Measurements from ENCODE around the gene CORO1C. TPM values are rescaled to one million over a fixed set of nuclear protein-coding genes. Genes with fewer than 3 reads are reported as not detected.

The CORO1C gene
- polyA plus RNA-seq, 2 of the 4 experiments (the other 2 are of a cell fraction) = 166 to 245 TPM

GRCh38 chr12:108610336-108610815 is 120.9 kb downstream of the CORO1C start (continued):
- TF ChIP-seq MAFK (IDR thresholded peaks at IDR 0.05; ENCODE audit: partially characterized antibody) (no peak), POLR2A (IDR thresholded peaks at IDR 0.05; ENCODE audit: low read length) (no peak)

DNA sequence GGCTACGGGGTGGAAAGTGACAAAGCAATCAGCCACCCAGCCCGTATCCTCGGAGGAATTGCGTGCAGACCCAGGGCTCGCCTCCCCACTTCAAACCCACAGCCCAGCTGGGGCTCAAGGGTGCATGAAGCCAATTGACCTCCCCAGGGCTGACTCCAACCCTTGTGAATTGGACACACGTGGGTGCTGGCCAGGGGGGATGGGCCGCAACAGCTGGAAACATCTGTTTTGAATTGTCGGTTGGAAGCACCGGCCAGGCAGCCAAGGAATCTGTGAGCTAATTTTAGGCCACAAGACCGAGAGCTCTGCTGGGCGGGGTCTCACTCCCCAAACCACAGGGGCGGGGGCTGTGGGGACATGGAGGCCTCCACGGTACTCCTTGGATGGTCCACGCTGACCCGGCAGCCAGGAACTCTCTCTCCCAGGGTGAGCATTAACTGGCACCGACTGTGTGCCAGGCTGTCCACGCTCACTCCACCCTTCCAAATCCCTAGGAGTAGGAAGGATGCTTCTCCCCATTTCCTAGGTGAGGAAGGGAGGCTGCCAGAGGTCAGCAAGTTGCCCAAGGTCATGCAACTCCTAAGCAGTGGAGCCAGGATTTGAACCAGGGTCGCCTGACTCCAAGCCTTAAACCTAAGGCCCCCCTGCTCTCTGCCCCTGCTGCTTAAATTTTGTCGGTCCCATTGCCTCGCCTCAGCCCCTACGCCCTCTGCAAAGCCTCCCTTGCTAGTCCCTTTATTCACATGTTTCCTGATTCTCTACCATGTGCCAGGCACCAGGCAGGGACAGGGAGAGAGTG is 121.6 kb downstream of the CORO1C start:
- ATAC-seq (no peak), DNase-seq (ENCODE audit: low read depth in 1 of 2, low spot score in 1 of 2) (no peak), FAIRE-seq (no peak)
- ChIA-PET CTCF (interaction anchor here (1.5 to 20.7 kb wide), 3 partner anchors 9 to 194 kb away, joined by 4 to 533 read pairs (median 166); partner anchors contain the start of genes ISCU and SART3), POLR2A (no interaction called here)
- 84% methylated on average over 16 of the region's 21 CpGs for WGBS (ENCODE audit: missing lambda C conversion rate)
- no peak overlapping the region for H3K27ac ChIP-seq
- H3K4me2 ChIP-seq = no peak overlapping the region
- H3K4me3 ChIP-seq = no peak overlapping the region
- no peaks in the 10 kb centered on the region for H3K9me3 ChIP-seq
- TF ChIP-seq POLR2AphosphoS2 (conservative IDR thresholded peaks at IDR 0.05; ENCODE audit: low read length) = no peak
- TF ChIP-seq NFE2L2 (conservative IDR thresholded peaks at IDR 0.05; ENCODE audit: low read length) = no peak
- no peak for TF ChIP-seq RFX5 (IDR thresholded peaks at IDR 0.05)
- TF ChIP-seq EHMT2 (IDR thresholded peaks at IDR 0.05; ENCODE audit: low read depth) = no peak
- no peak for TF ChIP-seq HES2 (IDR thresholded peaks at IDR 0.05)
- no peak for TF ChIP-seq ZFP36 (IDR thresholded peaks at IDR 0.05; ENCODE audit: borderline replicate concordance, partially characterized antibody)
- no peak for TF ChIP-seq KDM5A (IDR thresholded peaks at IDR 0.05)
- no peak for TF ChIP-seq RAD21 (conservative IDR thresholded peaks at IDR 0.05 in 1 of 2, IDR thresholded peaks at IDR 0.05 in 1 of 2)
- no peak for TF ChIP-seq HOXA7 (CRISPR knock-in tag; IDR thresholded peaks at IDR 0.05)
- TF ChIP-seq NPAS2 (CRISPR knock-in tag; IDR thresholded peaks at IDR 0.05; ENCODE audit: borderline replicate concordance) = no peak
- TF ChIP-seq HEYL (CRISPR knock-in tag; IDR thresholded peaks at IDR 0.05) = no peak
- peaks cover 19% of the 10 kb centered on the region for H3K4me1 ChIP-seq

DNA sequence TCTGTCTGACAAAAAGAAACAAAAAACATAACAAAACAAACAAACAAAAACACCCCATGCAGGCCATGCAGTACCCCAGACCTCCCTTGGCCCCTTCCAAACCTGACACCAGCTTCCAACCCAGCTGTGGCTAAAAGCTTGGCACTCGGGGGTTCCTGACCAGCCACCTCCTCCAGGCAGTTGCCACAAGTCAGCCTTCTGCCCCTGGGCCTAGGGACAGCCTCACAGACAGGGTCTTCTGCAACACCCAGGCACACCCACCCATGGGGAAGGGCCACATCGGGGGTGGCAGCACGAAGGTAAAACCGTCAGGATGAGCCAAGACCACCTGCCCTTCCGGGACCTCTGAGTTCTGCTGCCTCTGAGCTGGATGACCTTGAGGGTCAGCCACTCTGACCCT is 122.7 kb downstream of the CORO1C start:
- 45% methylated on average over 5 of the region's 5 CpGs for WGBS (ENCODE audit: missing lambda C conversion rate)
- TF ChIP-seq, protein P1, sequence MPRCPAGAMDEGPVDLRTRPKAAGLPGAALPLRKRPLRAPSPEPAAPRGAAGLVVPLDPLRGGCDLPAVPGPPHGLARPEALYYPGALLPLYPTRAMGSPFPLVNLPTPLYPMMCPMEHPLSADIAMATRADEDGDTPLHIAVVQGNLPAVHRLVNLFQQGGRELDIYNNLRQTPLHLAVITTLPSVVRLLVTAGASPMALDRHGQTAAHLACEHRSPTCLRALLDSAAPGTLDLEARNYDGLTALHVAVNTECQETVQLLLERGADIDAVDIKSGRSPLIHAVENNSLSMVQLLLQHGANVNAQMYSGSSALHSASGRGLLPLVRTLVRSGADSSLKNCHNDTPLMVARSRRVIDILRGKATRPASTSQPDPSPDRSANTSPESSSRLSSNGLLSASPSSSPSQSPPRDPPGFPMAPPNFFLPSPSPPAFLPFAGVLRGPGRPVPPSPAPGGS (IDR thresholded peaks at IDR 0.05) = no peak
- TF ChIP-seq NPAS2 (CRISPR knock-in tag; IDR thresholded peaks at IDR 0.05; ENCODE audit: borderline replicate concordance) = no peak
- no peak for TF ChIP-seq CHD4 (IDR thresholded peaks at IDR 0.05; ENCODE audit: borderline replicate concordance)
- TF ChIP-seq PHF8 (IDR thresholded peaks at IDR 0.05; ENCODE audit: borderline replicate concordance, low read depth) = no peak
- TF ChIP-seq, protein P2, sequence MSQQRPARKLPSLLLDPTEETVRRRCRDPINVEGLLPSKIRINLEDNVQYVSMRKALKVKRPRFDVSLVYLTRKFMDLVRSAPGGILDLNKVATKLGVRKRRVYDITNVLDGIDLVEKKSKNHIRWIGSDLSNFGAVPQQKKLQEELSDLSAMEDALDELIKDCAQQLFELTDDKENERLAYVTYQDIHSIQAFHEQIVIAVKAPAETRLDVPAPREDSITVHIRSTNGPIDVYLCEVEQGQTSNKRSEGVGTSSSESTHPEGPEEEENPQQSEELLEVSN (IDR thresholded peaks at IDR 0.05; ENCODE audit: borderline replicate concordance, low read depth) = no peak
- no peak for TF ChIP-seq GATA3 (IDR thresholded peaks at IDR 0.05; ENCODE audit: borderline replicate concordance)
- no peak for TF ChIP-seq FOSB (CRISPR knock-in tag; IDR thresholded peaks at IDR 0.05)
- no peak for TF ChIP-seq ELK1 (IDR thresholded peaks at IDR 0.05; ENCODE audit: low read depth, low read length)
- TF ChIP-seq TP53 (CRISPR knock-in tag; IDR thresholded peaks at IDR 0.05) = no peak
- no peak for TF ChIP-seq ZC3H11A (IDR thresholded peaks at IDR 0.05)
- TF ChIP-seq FOSL2 (IDR thresholded peaks at IDR 0.05) = no peak
- TF ChIP-seq FOSL2 (CRISPR knock-in tag; IDR thresholded peaks at IDR 0.05) = no peak
- no peak for TF ChIP-seq JUNB (IDR thresholded peaks at IDR 0.05)
- no peak for TF ChIP-seq BHLHE40 (IDR thresholded peaks at IDR 0.05; ENCODE audit: low read depth, low read length)
- TF ChIP-seq HMGXB4 (CRISPR knock-in tag; IDR thresholded peaks at IDR 0.05; ENCODE audit: borderline replicate concordance) = no peak
- no peak for TF ChIP-seq RARB (CRISPR knock-in tag; IDR thresholded peaks at IDR 0.05)
- TF ChIP-seq EHF (CRISPR knock-in tag; IDR thresholded peaks at IDR 0.05) = no peak
- no peak for TF ChIP-seq RFX5 (IDR thresholded peaks at IDR 0.05)
- TF ChIP-seq KDM5A (IDR thresholded peaks at IDR 0.05) = no peak
- no peak overlapping the region for H3K4me2 ChIP-seq
- H3K4me1 ChIP-seq = peaks cover 18% of the 10 kb centered on the region
- ChIA-PET POLR2A (no interaction called here), CTCF (interaction anchor here (1.0 to 20.7 kb wide), 3 partner anchors 10 to 41 kb away, joined by 3 to 533 read pairs (median 166); partner anchors contain the start of genes ISCU and SART3)
- no peak for ATAC-seq
- no peaks in the 10 kb centered on the region for H3K9me3 ChIP-seq
- no peak overlapping the region for H3K27ac ChIP-seq
- no peak for DNase-seq (ENCODE audit: low read depth in 1 of 2, low spot score in 1 of 2)
- H3K4me3 ChIP-seq = no peak overlapping the region
- FAIRE-seq = no peak
